CD14-positive monocyte (primary cell): Measurements from ENCODE around the gene LSP1. TPM values are rescaled to one million over a fixed set of nuclear protein-coding genes. Genes with fewer than 3 reads are reported as not detected.

Experiments
- DNase-seq, 3 donors: peaks; one replicate each; pipeline ENCODE4 v3.0.0-alpha.2; 2011 to 2022
- H2AFZ ChIP-seq: 2 replicates; pipeline ENCODE4 v1.6.0; 2012; ENCODE audit warnings: mild to moderate bottlenecking, low read depth, low read length, inconsistent platforms; ENCODE audit not compliant: insufficient read depth, poor library complexity, severe bottlenecking
- H3K27ac ChIP-seq, 2 donors: 1 replicate in 1 of 2; 2 replicates in 1 of 2; pipeline ENCODE4 v1.5.1; 2012 to 2013; ENCODE audit warnings: low read length in 2 of 2, control low read depth in 1 of 2, inconsistent platforms in 1 of 2, low read depth in 1 of 2, mild to moderate bottlenecking in 1 of 2
- H3K27me3 ChIP-seq, 2 donors: one replicate each; pipeline versions ENCODE4 v1.6.0 to v1.6.1; 2011 to 2013; ENCODE audit warnings: low read length in 2 of 2; ENCODE audit not compliant: control insufficient read depth in 2 of 2, insufficient read depth in 2 of 2
- H3K36me3 ChIP-seq, 2 donors: replicated peaks in 1 of 2; 1 replicate in 1 of 2; 2 replicates in 1 of 2; pipeline versions ENCODE4 v1.5.1 to v1.6.1; 2012 to 2013; ENCODE audit warnings: low read length in 2 of 2, control low read depth in 1 of 2, inconsistent platforms in 1 of 2, mild to moderate bottlenecking in 1 of 2; ENCODE audit not compliant: insufficient read depth in 2 of 2, control insufficient read depth in 1 of 2
- H3K4me1 ChIP-seq, 2 donors: 1 replicate in 1 of 2; 2 replicates in 1 of 2; pipeline versions ENCODE4 v1.5.1 to v1.6.1; 2012 to 2013; ENCODE audit warnings: low read length in 2 of 2, control low read depth in 1 of 2, inconsistent platforms in 1 of 2, mild to moderate bottlenecking in 1 of 2, moderate library complexity in 1 of 2; ENCODE audit not compliant: insufficient read depth in 2 of 2, control insufficient read depth in 1 of 2
- H3K4me2 ChIP-seq: replicated peaks from 2 replicates; pipeline ENCODE3; 2012; ENCODE audit warnings: low read length, moderate library complexity, mild to moderate bottlenecking; ENCODE audit not compliant: poor library complexity, severe bottlenecking; ENCODE audit errors: extremely low read depth
- H3K4me3 ChIP-seq, 3 experiments: fragments of 200-600 bp in 1 of 3; sonication (generic) in 1 of 3; replicated peaks in 1 of 3; 1 replicate in 2 of 3; 2 replicates in 1 of 3; pipeline ENCODE4 v1.5.1; 2011 to 2013; ENCODE audit warnings: low read length in 3 of 3, mild to moderate bottlenecking in 3 of 3, control low read depth in 2 of 3, low read depth in 2 of 3, inconsistent platforms in 1 of 3, moderate library complexity in 1 of 3
- H3K79me2 ChIP-seq: 2 replicates; pipeline ENCODE4 v1.6.0; 2012; ENCODE audit warnings: mild to moderate bottlenecking, control low read depth, inconsistent platforms, low read length, moderate library complexity; ENCODE audit not compliant: insufficient read depth
- H3K9ac ChIP-seq: 2 replicates; pipeline ENCODE4 v1.6.0; 2017; ENCODE audit warnings: low read length, mild to moderate bottlenecking; ENCODE audit not compliant: insufficient read depth, poor library complexity, severe bottlenecking
- H3K9me3 ChIP-seq, 2 donors: replicated peaks in 1 of 2; 1 replicate in 1 of 2; 2 replicates in 1 of 2; pipeline versions ENCODE4 v1.5.1 to v1.6.1; 2012 to 2013; ENCODE audit warnings: low read length in 2 of 2, control low read depth in 1 of 2; ENCODE audit not compliant: control insufficient read depth in 1 of 2, insufficient read depth in 1 of 2
- H4K20me1 ChIP-seq: 2 replicates; pipeline ENCODE4 v1.6.0; 2012; ENCODE audit warnings: mild to moderate bottlenecking, low read length, control low read depth, moderate library complexity; ENCODE audit not compliant: insufficient read depth
- H3K27ac Mint-ChIP-seq, 7 donors: one replicate each; pipeline ENCODE4 v1.8.0; 2020; ENCODE audit warnings: mild to moderate bottlenecking in 7 of 7, mixed read lengths in 7 of 7, moderate library complexity in 6 of 7, inconsistent platforms in 2 of 7
- H3K27me3 Mint-ChIP-seq, 3 donors: one replicate each; pipeline ENCODE4 v1.8.0; 2021 to 2022; ENCODE audit warnings: low read depth in 3 of 3, mild to moderate bottlenecking in 3 of 3, mixed read lengths in 3 of 3, moderate library complexity in 3 of 3, inconsistent platforms in 1 of 3
- H3K36me3 Mint-ChIP-seq, 2 donors: one replicate each; pipeline ENCODE4 v1.8.0; 2020; ENCODE audit warnings: mixed read lengths in 2 of 2, inconsistent platforms in 1 of 2, mild to moderate bottlenecking in 1 of 2
- H3K4me1 Mint-ChIP-seq: one replicate; pipeline ENCODE4 v1.8.0; 2020; ENCODE audit warnings: mild to moderate bottlenecking, mixed read lengths
- H3K4me3 Mint-ChIP-seq, 2 donors: one replicate each; pipeline ENCODE4 v1.8.0; 2020; ENCODE audit warnings: mild to moderate bottlenecking in 2 of 2, mixed read lengths in 2 of 2, moderate library complexity in 1 of 2
- H3K9me3 Mint-ChIP-seq, 7 donors: one replicate each; pipeline ENCODE4 v1.8.0; 2020 to 2022; ENCODE audit warnings: mixed read lengths in 7 of 7, mild to moderate bottlenecking in 6 of 7, moderate library complexity in 6 of 7, inconsistent platforms in 2 of 7
- CTCF ChIP-seq: fragments of 200-600 bp; IDR thresholded peaks from one replicate; pipeline ENCODE4 v1.8.0; 2022; ENCODE audit warnings: antibody characterized with exemption, mild to moderate bottlenecking
- WGBS: methylation state at CpG from one replicate; pipeline ENCODE4 v1.1.5; 2013; ENCODE audit warnings: missing lambda C conversion rate; ENCODE audit not compliant: insufficient coverage; 5-methylcytosine and 5-hydroxymethylcytosine counted together
- intact Hi-C, 2 donors: fragments of 100-400 bp; cut with micrococcal nuclease; formaldehyde crosslinking; loops; one replicate each; pipeline versions ENCODE4 v1.15.0 to v1.15.1; 2023
- polyA plus RNA-seq, 3 donors: library from polyadenylated mRNA; depleted of rRNA in 1 of 3; unstranded in 2 of 3; stranded (reverse) in 1 of 3; fragments of 300-500 nt in 2 of 3; fragments of >200 nt in 1 of 3; fragmentation: Illumina TruSeq in 2 of 3; gene quantifications; 1 replicate in 2 of 3; 2 replicates in 1 of 3; pipeline ENCODE4 v1.2.3, GENCODE V29; 2012 to 2021

LSP1 gene
- polyA plus RNA-seq, 3 donors = 387 to 646 (median 542) TPM

- Mint-ChIP-seq H3K4me3 (no peak overlapping the region), H3K9me3 (peaks cover 0 to 5% (median 0%) of the 10 kb centered on the region in 7 donors), H3K27me3 (peaks cover 5 to 7% (median 6%) of the 10 kb centered on the region in 3 donors), H3K27ac (peak overlapping the region in 3 of 7 donors; percentile 28 to 47 (median 46)), H3K36me3 (peaks cover 2% of the 10 kb centered on the region in 2 donors), H3K4me1 (peaks cover 14% of the 10 kb centered on the region)
- DNase-seq = no peak
- Histone ChIP-seq H2AFZ (no peak overlapping the region), H4K20me1 (peaks cover 25% of the 10 kb centered on the region), H3K36me3 (no peaks in the 10 kb centered on the region), H3K4me2 (no peak overlapping the region), H3K4me3 (no peak overlapping the region), H3K4me1 (peaks cover 11 to 15% of the 10 kb centered on the region in 2 donors), H3K27ac (no peak overlapping the region), H3K79me2 (no peaks in the 10 kb centered on the region), H3K9me3 (no peaks in the 10 kb centered on the region), H3K9ac (no peak overlapping the region), H3K27me3 (no peaks in the 10 kb centered on the region)
- intact Hi-C loops = loop anchor here (1.0 to 10.0 kb wide), 4 partner anchors 23 to 82 kb away; partner anchors contain the start of genes SYT8 (in 1 of the 2) and TNNI2 (in 1 of the 2)
- WGBS = 92% methylated on average over 11 of the region's 14 CpGs
- no peak for TF ChIP-seq CTCF
Measured at GRCh38 chr11:1916132-1916985, 63.5 kb downstream of the LSP1 start.

- Mint-ChIP-seq H3K27me3 (peaks cover 5 to 7% (median 6%) of the 10 kb centered on the region in 3 donors), H3K4me1 (peaks cover 13% of the 10 kb centered on the region), H3K27ac (peak overlapping the region in 1 of 7 donors; percentile 47), H3K4me3 (no peak overlapping the region), H3K9me3 (peaks cover 0 to 5% (median 0%) of the 10 kb centered on the region in 7 donors), H3K36me3 (peaks cover 2% of the 10 kb centered on the region in 2 donors)
- Histone ChIP-seq H3K79me2 (no peaks in the 10 kb centered on the region), H3K9ac (no peak overlapping the region), H3K27me3 (no peaks in the 10 kb centered on the region), H3K4me2 (no peak overlapping the region), H3K9me3 (no peaks in the 10 kb centered on the region), H3K27ac (no peak overlapping the region), H3K4me3 (no peak overlapping the region), H4K20me1 (peaks cover 25% of the 10 kb centered on the region), H2AFZ (no peak overlapping the region), H3K4me1 (peaks cover 8 to 10% of the 10 kb centered on the region in 2 donors), H3K36me3 (no peaks in the 10 kb centered on the region)
- DNase-seq = no peak
- WGBS = 52% methylated on average over 4 of the region's 8 CpGs
- TF ChIP-seq CTCF = no peak
- intact Hi-C loops = loop anchor here (1.0 to 10.0 kb wide), 4 partner anchors 24 to 82 kb away; partner anchors contain the start of genes SYT8 (in 1 of the 2) and TNNI2 (in 1 of the 2)
Measured at GRCh38 chr11:1916986-1917522, 64.2 kb downstream of the LSP1 start.
